K562 (cell line): ENCODE data around the gene ATAD3B. TPM values are rescaled to one million over a fixed set of nuclear protein-coding genes. Genes with fewer than 3 reads are reported as not detected.

ENCODE experiments used
- ATAC-seq: fragments of 200-7000 bp; cut with Tn5 transposase; 3 replicates; pipeline ENCODE4 v1.9.1; 2020; ENCODE audit warnings: moderate library complexity
- BruUV-seq: library from RNA; stranded (reverse); fragments of 400-500 nt; replicated peaks from 2 replicates; lab custom pipeline; 2021; lab: Mats Ljungman, UMichigan
- CTCF ChIA-PET: fragments of 300-600 bp; formaldehyde crosslinking; extraction: SDS; loops from one replicate; lab custom pipeline; 2021; ENCODE audit warnings: low intra/inter-chr PET ratio; lab: Yijun Ruan, JAX
- POLR2A ChIA-PET: fragments of 300-600, 350-650 bp; sonication (Branson Sonifier 250); formaldehyde crosslinking; extraction: SDS; loops from one replicate; lab custom pipeline; 2021; ENCODE audit warnings: antibody characterized with exemption, inconsistent platforms; lab: Yijun Ruan, JAX
- DNase-seq, 4 experiments: peaks; one replicate each; pipeline versions ENCODE4 v3.0.0 to v3.0.0-alpha.2; 2011 to 2018; ENCODE audit warnings: low spot score in 3 of 4, mixed read lengths in 3 of 4; ENCODE audit errors: extremely low read depth in 1 of 4
- FAIRE-seq: peaks from 2 replicates; lab custom pipeline; 2011; peaks lifted over from hg19 to GRCh38; lab: Jason Lieb, UNC
- H2AFZ ChIP-seq: 2 replicates; pipeline ENCODE4 v1.6.0; 2011; ENCODE audit warnings: low read depth, low read length, control low read depth, inconsistent platforms
- H3K27ac ChIP-seq: fragments of 200-600 bp; 3 replicates; pipeline ENCODE4 v1.8.0; 2011; ENCODE audit warnings: low read depth, mild to moderate bottlenecking, control low read depth, inconsistent platforms, low read length, moderate library complexity, mixed read lengths; ENCODE audit errors: extremely low read depth
- H3K27me3 ChIP-seq, 2 experiments: fragments of 300-600 bp in 1 of 2; 2 replicates in 1 of 2; 3 replicates in 1 of 2; pipeline versions ENCODE4 v1.6.0 to v1.8.0; 2011; ENCODE audit warnings: inconsistent platforms in 2 of 2, low read length in 2 of 2, mild to moderate bottlenecking in 1 of 2, mixed read lengths in 1 of 2, moderate library complexity in 1 of 2; ENCODE audit not compliant: control insufficient read depth in 2 of 2, insufficient read depth in 2 of 2
- H3K36me3 ChIP-seq: fragments of 300-600 bp; 3 replicates; pipeline ENCODE4 v1.8.0; 2011; ENCODE audit warnings: mild to moderate bottlenecking, low read length, inconsistent platforms; ENCODE audit not compliant: control insufficient read depth, insufficient read depth
- H3K4me1 ChIP-seq, 2 experiments: fragments of 200-600 bp in 1 of 2; replicated peaks in 1 of 2; 2 replicates in 1 of 2; 3 replicates in 1 of 2; pipeline versions ENCODE4 v1.5.1 to v1.8.0; 2011; ENCODE audit warnings: inconsistent platforms in 2 of 2, low read length in 2 of 2, mild to moderate bottlenecking in 1 of 2, mixed read lengths in 1 of 2, moderate library complexity in 1 of 2; ENCODE audit not compliant: control insufficient read depth in 2 of 2, insufficient read depth in 2 of 2
- H3K4me2 ChIP-seq: 2 replicates; pipeline ENCODE4 v1.6.1; 2011; ENCODE audit warnings: low read length, control low read depth, inconsistent platforms, mixed read lengths; ENCODE audit not compliant: insufficient read depth
- H3K4me3 ChIP-seq: fragments of 200-600 bp; sonication (generic), shearing (Covaris generic); 2 replicates; pipeline ENCODE4 v1.5.1; 2016; ENCODE audit warnings: control low read depth, inconsistent platforms
- H3K79me2 ChIP-seq: fragments of 200-600 bp; 3 replicates; pipeline ENCODE4 v1.8.0; 2011; ENCODE audit warnings: low read length, inconsistent platforms; ENCODE audit not compliant: control insufficient read depth, insufficient read depth
- H3K9ac ChIP-seq, 2 experiments: 2 replicates each; pipeline versions ENCODE4 v1.6.0 to v1.6.1; 2011; ENCODE audit warnings: low read depth in 2 of 2, low read length in 2 of 2, control low read depth in 1 of 2, inconsistent platforms in 1 of 2, mild to moderate bottlenecking in 1 of 2, mixed read lengths in 1 of 2; ENCODE audit not compliant: insufficient read depth in 1 of 2
- H3K9me1 ChIP-seq: one replicate; pipeline ENCODE4 v1.6.0; 2011; ENCODE audit warnings: inconsistent platforms, mild to moderate bottlenecking, low read length, moderate library complexity; ENCODE audit not compliant: control insufficient read depth, insufficient read depth
- H3K9me3 ChIP-seq: replicated peaks from 2 replicates; pipeline ENCODE4 v1.5.1; 2011; ENCODE audit warnings: low read depth, low read length, inconsistent platforms; ENCODE audit not compliant: control insufficient read depth, insufficient read depth
- H4K20me1 ChIP-seq: replicated peaks from 2 replicates; pipeline ENCODE4 v1.6.1; 2011; ENCODE audit warnings: low read length, inconsistent platforms, mixed read lengths; ENCODE audit not compliant: control insufficient read depth, insufficient read depth
- CHAMP1 ChIP-seq: fragments of 450-650 bp; IDR thresholded peaks from 2 replicates; pipeline ENCODE4 v1.6.1; 2016; ENCODE audit warnings: mild to moderate bottlenecking
- HNRNPL ChIP-seq: fragments of 200-400 bp; formaldehyde crosslinking; IDR thresholded peaks from 2 replicates; pipeline ENCODE4 v1.6.1; 2017; ENCODE audit warnings: low read depth, mild to moderate bottlenecking, low read length
- RBBP5 ChIP-seq: fragments of 200-600 bp; sonication (generic); IDR thresholded peaks from 2 replicates; pipeline ENCODE4 v1.6.1; 2012; ENCODE audit warnings: borderline replicate concordance, mild to moderate bottlenecking, low read length, control low read depth, inconsistent platforms; ENCODE audit not compliant: insufficient read depth, poor library complexity, severe bottlenecking
- RBFOX2 ChIP-seq: fragments of 200-400 bp; formaldehyde crosslinking; IDR thresholded peaks from 2 replicates; pipeline ENCODE4 v1.6.1; 2017; ENCODE audit warnings: low read depth, mild to moderate bottlenecking, low read length, moderate library complexity
- STAG1 ChIP-seq: sonication (generic); formaldehyde crosslinking; IDR thresholded peaks from 2 replicates; pipeline ENCODE4 v1.5.0; 2020; ENCODE audit warnings: missing genetic modification reagents, borderline replicate concordance
- TCFL5 ChIP-seq: fragments of 250-450 bp; sonication (Bioruptor Pico); conservative IDR thresholded peaks from 2 replicates; pipeline ENCODE4 v1.6.1; 2021; ENCODE audit warnings: mild to moderate bottlenecking, moderate library complexity, matching md5 sums
- ZNF197 ChIP-seq: fragments of 200-800 bp; sonication (Bioruptor generic); IDR thresholded peaks from 2 replicates; pipeline ENCODE4 v1.6.1; 2016; ENCODE audit warnings: low read depth, missing genetic modification characterization, missing compliant biosample characterization
- ZNF24 ChIP-seq: fragments of 450-650 bp; IDR thresholded peaks from 2 replicates; pipeline ENCODE4 v1.6.1; 2016
- WGBS: fragments of 100-300 bp; shearing (Covaris generic); methylation state at CpG from one replicate; pipeline ENCODE4 v1.1.6; 2016; ENCODE audit warnings: low coverage, mixed read lengths; ENCODE audit not compliant: insufficient coverage; ENCODE audit errors: missing lambda C conversion rate; 5-methylcytosine and 5-hydroxymethylcytosine counted together
- in situ Hi-C: fragments of 300-500 bp; cut with MboI; formaldehyde crosslinking; loops from 4 replicates; pipeline ENCODE4 v1.15.0; 2018; ENCODE audit warnings: inconsistent platforms, mixed read lengths
- intact Hi-C: fragments of 100-400 bp; cut with micrococcal nuclease; formaldehyde crosslinking; loops from 2 replicates; pipeline ENCODE4 v1.14.2; 2022
- polyA plus RNA-seq, 8 experiments: library from polyadenylated mRNA; depleted of rRNA in 4 of 8; stranded (reverse) in 5 of 8; unstranded in 3 of 8; fragments of >200 nt; fragmentation: Nextera tagmentation in 2 of 8; fragmentation: Illumina TruSeq in 1 of 8; extraction: Ambion mirVana in 2 of 8; extraction: Trizol in 1 of 8; gene quantifications; 2 replicates each; pipeline versions ENCODE4 v1.2.1 to v1.2.3, GENCODE V29; 2011 to 2014; ENCODE audit warnings: inconsistent platforms in 1 of 8, missing spikeins in 1 of 8
- total RNA-seq, 7 experiments: library from RNA; depleted of rRNA in 6 of 7; stranded (reverse); fragments of >200 nt in 6 of 7; fragmentation: Illumina TruSeq in 2 of 7; extraction: Trizol in 2 of 7; gene quantifications; 2 replicates each; pipeline versions ENCODE4 v1.2.1 to v1.2.3, GENCODE V29; 2011 to 2021; ENCODE audit warnings: low replicate concordance in 1 of 7

Gene ATAD3B
- total and polyA plus RNA-seq, 9 of the 15 experiments (the other 6 are each of a cell fraction or from before 2014, with no cell fraction given): 0.07 to 113 (median 27.7) TPM

- in situ Hi-C loops: no loop called here
- H3K27ac ChIP-seq: no peak overlapping the region
- FAIRE-seq (no peak), ATAC-seq (no peak), DNase-seq (peak in 1 of 4 experiments; percentile 13)
- H3K79me2 ChIP-seq: no peaks in the 10 kb centered on the region; the same call in 2 of the 3 replicates
- H3K9ac ChIP-seq: peak overlapping the region in 1 of 2 experiments; percentile 90; a peak in 2 of 4 replicates
- no peak overlapping the region for H3K4me3 ChIP-seq
- no peaks in the 10 kb centered on the region for H3K9me3 ChIP-seq
- intact Hi-C loops: no loop called here
- H3K27me3 ChIP-seq: no peaks in the 10 kb centered on the region
- no peaks in the 10 kb centered on the region for H4K20me1 ChIP-seq
- no peaks in the 10 kb centered on the region for H3K9me1 ChIP-seq
- POLR2A ChIA-PET: interaction anchor here (0.6 to 1.4 kb wide), 5 partner anchors 37 to 392 kb away, joined by 3 to 7 read pairs (median 3); partner anchors contain the start of gene CCNL2
- no peaks in the 10 kb centered on the region for H3K36me3 ChIP-seq
- CTCF ChIA-PET: no interaction called here
- WGBS: 76% methylated on average over 7 of the region's 7 CpGs
- H3K4me1 ChIP-seq: peaks cover 44 to 97% of the 10 kb centered on the region in 2 experiments
- BruUV-seq: no TSS peak
- no peak overlapping the region for H3K4me2 ChIP-seq
- TF ChIP-seq STAG1 (CRISPR knock-in tag) (0 out of 2 replicates have a peak, but pooled peaks have one; percentile 6), ZNF197 (CRISPR knock-in tag) (no peak)
- no peak overlapping the region for H2AFZ ChIP-seq
These were observed 34.9 kb upstream of the ATAD3B start for GRCh38 chr1:1436630-1437032.

- peaks cover 37 to 97% of the 10 kb centered on the region in 2 experiments for H3K4me1 ChIP-seq
- H3K27ac ChIP-seq: no peak overlapping the region
- H3K4me3 ChIP-seq: no peak overlapping the region
- in situ Hi-C loops (no loop called here), intact Hi-C loops (no loop called here)
- H3K79me2 ChIP-seq: no peaks in the 10 kb centered on the region; the same call in 2 of the 3 replicates
- 0 out of 2 replicates have a peak, but pooled peaks have one; percentile 18 for TF ChIP-seq RBFOX2
- TF ChIP-seq CHAMP1: no peak
- 0 out of 2 replicates have a peak, but pooled peaks have one; percentile 4 for TF ChIP-seq STAG1 (CRISPR knock-in tag)
- no peak for TF ChIP-seq ZNF24
- TF ChIP-seq TCFL5 (CRISPR knock-in tag): no peak
- peak; percentile 29 for TF ChIP-seq RBBP5
- TF ChIP-seq HNRNPL: peak; percentile 48; the same call in 1 of the 2 replicates
- no peak overlapping the region for H2AFZ ChIP-seq
- H3K9me1 ChIP-seq: no peaks in the 10 kb centered on the region
- WGBS: 62% methylated on average over 31 of the region's 31 CpGs
- H3K9ac ChIP-seq: peak overlapping the region in 1 of 2 experiments; percentile 67; a peak in 2 of 4 replicates
- H4K20me1 ChIP-seq: no peaks in the 10 kb centered on the region
- H3K9me3 ChIP-seq: no peaks in the 10 kb centered on the region
- no peaks in the 10 kb centered on the region for H3K27me3 ChIP-seq
- BruUV-seq: no TSS peak
- no peak for ATAC-seq
- no peak overlapping the region for H3K4me2 ChIP-seq
- POLR2A ChIA-PET: interaction anchor here (0.6 to 1.4 kb wide), 8 partner anchors 15 to 393 kb away, joined by 3 to 7 read pairs (median 3); partner anchors contain the start of gene CCNL2
- CTCF ChIA-PET: no interaction called here
- no peaks in the 10 kb centered on the region for H3K36me3 ChIP-seq
- no peak for DNase-seq
- FAIRE-seq: no peak
These were observed 34.3 kb upstream of the ATAD3B start for GRCh38 chr1:1437033-1437903.
